ENCODE data around the gene IMMP2L.

Gene IMMP2L

DNA sequence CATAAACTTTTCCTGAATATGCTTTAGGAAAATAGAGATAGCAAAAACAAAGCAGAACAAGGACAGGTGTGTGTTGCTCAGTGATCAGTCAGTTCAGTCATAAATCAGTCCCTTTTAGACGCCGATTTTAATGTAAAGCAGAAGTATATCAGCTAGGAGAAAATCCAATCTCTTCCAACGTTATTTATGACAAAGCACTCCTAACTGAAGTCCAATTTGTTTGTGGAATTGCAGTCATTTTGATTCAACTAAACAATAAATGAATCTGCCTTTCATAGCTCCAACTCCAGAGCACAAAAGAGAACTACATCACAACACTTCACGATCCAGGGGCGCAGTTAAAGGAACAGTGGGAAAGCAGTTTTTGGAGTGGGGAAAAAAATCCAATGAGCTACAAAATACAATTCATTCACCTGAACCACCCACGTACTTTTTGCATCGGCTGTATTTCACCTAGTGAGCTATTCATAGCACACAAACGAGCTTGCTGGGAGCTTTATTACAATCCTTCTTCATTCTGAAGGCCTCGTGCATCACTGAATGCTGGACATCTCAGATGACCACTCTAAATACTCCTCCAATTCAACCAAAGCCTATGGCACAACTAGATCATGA lies 320.0 kb downstream of the IMMP2L start:
- H3K27me3 ChIP-seq, result no peaks in the 10 kb centered on the region
- no peaks in the 10 kb centered on the region for H3K9me3 ChIP-seq
- no peak for DNase-seq
- no peak overlapping the region for H3K4me3 ChIP-seq (ENCODE audit: low read depth, low read length)
- peaks cover 13% of the 10 kb centered on the region for H3K4me1 ChIP-seq
- TF ChIP-seq, protein P1, sequence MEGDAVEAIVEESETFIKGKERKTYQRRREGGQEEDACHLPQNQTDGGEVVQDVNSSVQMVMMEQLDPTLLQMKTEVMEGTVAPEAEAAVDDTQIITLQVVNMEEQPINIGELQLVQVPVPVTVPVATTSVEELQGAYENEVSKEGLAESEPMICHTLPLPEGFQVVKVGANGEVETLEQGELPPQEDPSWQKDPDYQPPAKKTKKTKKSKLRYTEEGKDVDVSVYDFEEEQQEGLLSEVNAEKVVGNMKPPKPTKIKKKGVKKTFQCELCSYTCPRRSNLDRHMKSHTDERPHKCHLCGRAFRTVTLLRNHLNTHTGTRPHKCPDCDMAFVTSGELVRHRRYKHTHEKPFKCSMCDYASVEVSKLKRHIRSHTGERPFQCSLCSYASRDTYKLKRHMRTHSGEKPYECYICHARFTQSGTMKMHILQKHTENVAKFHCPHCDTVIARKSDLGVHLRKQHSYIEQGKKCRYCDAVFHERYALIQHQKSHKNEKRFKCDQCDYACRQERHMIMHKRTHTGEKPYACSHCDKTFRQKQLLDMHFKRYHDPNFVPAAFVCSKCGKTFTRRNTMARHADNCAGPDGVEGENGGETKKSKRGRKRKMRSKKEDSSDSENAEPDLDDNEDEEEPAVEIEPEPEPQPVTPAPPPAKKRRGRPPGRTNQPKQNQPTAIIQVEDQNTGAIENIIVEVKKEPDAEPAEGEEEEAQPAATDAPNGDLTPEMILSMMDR (IDR thresholded peaks at IDR 0.05; ENCODE audit: low read depth, low read length), result no peak
- no peaks in the 10 kb centered on the region for H3K36me3 ChIP-seq

DNA sequence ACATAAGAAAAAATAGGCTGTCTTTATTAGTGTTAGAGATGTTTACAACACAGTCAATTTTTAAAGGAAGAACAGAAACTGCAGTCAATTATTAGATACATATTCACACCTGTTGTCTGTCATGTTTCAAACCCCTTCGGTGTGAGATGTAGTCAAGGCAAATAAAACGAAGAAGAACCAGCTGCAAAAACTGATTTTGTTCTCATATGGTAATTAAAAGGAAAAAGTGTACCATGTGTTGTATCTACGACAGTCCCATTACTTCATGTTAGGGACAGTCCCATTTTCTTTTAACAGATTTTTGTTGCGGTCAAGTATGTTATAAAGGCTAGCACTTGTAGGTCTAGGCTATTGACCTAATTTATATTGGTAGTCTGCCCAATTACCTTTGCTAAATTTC lies 321.9 kb downstream of the IMMP2L start:
- no peak for DNase-seq

DNA sequence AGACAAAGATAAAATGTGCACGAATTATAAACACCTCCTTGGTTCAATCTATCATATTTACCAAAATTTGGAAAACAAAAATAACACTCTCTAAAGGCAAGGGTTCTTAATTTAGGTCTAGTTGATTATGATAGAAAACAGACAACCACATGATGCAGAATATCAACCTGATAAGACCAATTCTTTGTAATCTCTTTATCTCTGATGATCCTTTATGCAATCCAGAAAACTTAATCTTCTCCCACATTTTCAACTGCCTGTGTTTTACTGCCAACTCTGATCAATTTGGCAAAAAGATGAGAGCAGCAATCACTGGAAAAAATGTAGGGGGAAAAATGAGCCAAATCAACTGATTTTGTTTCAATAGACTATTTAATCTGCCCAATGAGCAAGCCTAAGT lies 322.9 kb downstream of the IMMP2L start:
- DNase-seq, result no peak
- H3K9me3 ChIP-seq, result no peaks in the 10 kb centered on the region
- no peak overlapping the region for H3K4me3 ChIP-seq (ENCODE audit: low read depth, low read length)
- TF ChIP-seq, protein P1 (IDR thresholded peaks at IDR 0.05; ENCODE audit: low read depth, low read length), result no peak
- no peaks in the 10 kb centered on the region for H3K36me3 ChIP-seq
- no peaks in the 10 kb centered on the region for H3K27me3 ChIP-seq
- peaks cover 13% of the 10 kb centered on the region for H3K4me1 ChIP-seq

More for the DNA sequence above, 321.9 kb downstream of the IMMP2L start:
- H3K36me3 ChIP-seq, result no peaks in the 10 kb centered on the region
- H3K9me3 ChIP-seq, result no peaks in the 10 kb centered on the region
- no peaks in the 10 kb centered on the region for H3K27me3 ChIP-seq
- no peak overlapping the region for H3K4me3 ChIP-seq (ENCODE audit: low read depth, low read length)
- TF ChIP-seq, protein P1 (IDR thresholded peaks at IDR 0.05; ENCODE audit: low read depth, low read length), result no peak
- peaks cover 13% of the 10 kb centered on the region for H3K4me1 ChIP-seq

GRCh38 chr7:111238886-111239285 lies 323.4 kb downstream of the IMMP2L start:
- TF ChIP-seq, protein P1 (IDR thresholded peaks at IDR 0.05; ENCODE audit: low read depth, low read length), result no peak
- H3K4me1 ChIP-seq, result peaks cover 13% of the 10 kb centered on the region
- DNase-seq, result no peak
- H3K4me3 ChIP-seq (ENCODE audit: low read depth, low read length), result no peak overlapping the region
- H3K27me3 ChIP-seq, result no peaks in the 10 kb centered on the region
- H3K36me3 ChIP-seq, result no peaks in the 10 kb centered on the region
- H3K9me3 ChIP-seq, result no peaks in the 10 kb centered on the region

- Histone ChIP-seq H3K9me3 (no peaks in the 10 kb centered on the region), H3K27me3 (no peaks in the 10 kb centered on the region), H3K4me1 (peaks cover 10% of the 10 kb centered on the region), H3K36me3 (no peaks in the 10 kb centered on the region), H3K4me3 (ENCODE audit: low read depth, low read length) (no peak overlapping the region)
- no peak for DNase-seq
- TF ChIP-seq, protein P1 (IDR thresholded peaks at IDR 0.05; ENCODE audit: low read depth, low read length), result no peak
Observed at GRCh38 chr7:111235709-111236108, 326.6 kb downstream of the IMMP2L start.

DNA sequence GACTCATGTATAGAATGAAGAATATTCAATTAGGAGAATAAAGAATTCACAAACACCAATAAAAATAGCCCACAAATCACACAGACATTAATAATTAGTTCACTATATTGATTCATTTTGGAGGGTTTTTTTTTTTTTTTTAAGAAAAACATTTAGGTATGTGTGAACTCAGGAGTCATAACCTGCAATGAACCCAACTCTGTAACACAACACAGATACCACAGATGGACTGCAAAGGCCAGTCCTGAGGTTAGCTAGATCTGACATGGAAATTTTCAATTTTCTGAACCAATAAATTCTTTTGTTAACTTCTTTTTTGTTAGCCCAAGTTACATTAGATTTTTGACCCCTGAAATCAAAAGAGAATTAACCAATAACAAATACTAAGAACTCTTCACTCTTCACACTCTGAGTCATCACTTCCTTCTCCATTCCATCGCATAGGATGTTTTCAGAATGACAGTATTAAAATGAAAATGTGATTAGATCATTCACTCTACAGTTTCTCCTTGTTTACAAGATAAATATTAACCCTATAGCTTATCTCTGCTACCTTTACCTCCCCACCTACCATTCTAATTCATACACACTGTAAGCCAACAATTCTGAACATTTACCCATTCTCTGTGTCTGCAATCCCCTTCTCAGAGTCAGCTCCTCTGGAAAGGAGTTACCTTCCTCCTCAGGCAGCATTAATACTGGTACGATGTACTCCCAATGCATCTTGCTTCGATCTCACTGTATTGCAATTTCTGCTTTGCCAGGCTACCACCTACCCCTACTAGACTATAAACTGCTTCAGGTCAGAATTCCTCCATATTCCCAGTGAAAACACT lies 329.8 kb downstream of the IMMP2L start:
- no peaks in the 10 kb centered on the region for H3K36me3 ChIP-seq
- no peaks in the 10 kb centered on the region; the same call in 1 of the 2 replicates for H3K4me1 ChIP-seq
- no peaks in the 10 kb centered on the region for H3K9me3 ChIP-seq
- no peaks in the 10 kb centered on the region for H3K27me3 ChIP-seq
- no peak overlapping the region for H3K4me3 ChIP-seq (ENCODE audit: low read depth, low read length)
- TF ChIP-seq, protein P1 (IDR thresholded peaks at IDR 0.05; ENCODE audit: low read depth, low read length), result no peak
- DNase-seq, result no peak

Data from BE2C (cell line).